Thymus (tissue), 11 donors: ENCODE measurements around the gene B4GALT3. TPM values are rescaled to one million over a fixed set of nuclear protein-coding genes. Genes with fewer than 3 reads are reported as not detected.

ENCODE experiments used
- DNase-seq, 9 donors: peaks; one replicate each; pipeline ENCODE4 v3.0.0-alpha.2; 2013; ENCODE audit warnings: low spot score in 9 of 9, low read depth in 6 of 9, missing footprints in 1 of 9
- H3K27ac ChIP-seq, 2 donors: one replicate each; pipeline ENCODE4 v1.5.1; 2013; ENCODE audit warnings: control low read depth in 1 of 2, low read depth in 1 of 2, low read length in 1 of 2, mild to moderate bottlenecking in 1 of 2, moderate library complexity in 1 of 2
- H3K27me3 ChIP-seq, 2 donors: one replicate each; pipeline ENCODE4 v1.5.1; 2013; ENCODE audit warnings: low read length in 1 of 2; ENCODE audit not compliant: control insufficient read depth in 2 of 2, insufficient read depth in 1 of 2
- H3K36me3 ChIP-seq, 2 donors: one replicate each; pipeline ENCODE4 v1.5.1; 2013; ENCODE audit warnings: low read length in 1 of 2, mild to moderate bottlenecking in 1 of 2, moderate library complexity in 1 of 2; ENCODE audit not compliant: control insufficient read depth in 2 of 2, insufficient read depth in 2 of 2
- H3K4me1 ChIP-seq, 2 donors: one replicate each; pipeline ENCODE4 v1.5.1; 2013; ENCODE audit warnings: low read length in 2 of 2; ENCODE audit not compliant: control insufficient read depth in 2 of 2, insufficient read depth in 2 of 2
- H3K4me3 ChIP-seq, 2 donors: one replicate each; pipeline ENCODE4 v1.5.1; 2013; ENCODE audit warnings: low read length in 2 of 2, control low read depth in 1 of 2, mild to moderate bottlenecking in 1 of 2
- H3K9me3 ChIP-seq, 2 donors: one replicate each; pipeline ENCODE4 v1.5.1; 2013; ENCODE audit warnings: low read length in 1 of 2, mild to moderate bottlenecking in 1 of 2; ENCODE audit not compliant: control insufficient read depth in 2 of 2, insufficient read depth in 1 of 2
- WGBS: extraction: QIAGEN DNeasy Blood & Tissue Kit; methylation state at CpG from one replicate; pipeline ENCODE4 v1.1.7; 2013; 5-methylcytosine and 5-hydroxymethylcytosine counted together
- polyA plus RNA-seq: library from polyadenylated mRNA; stranded (reverse); fragments of 200-250 nt; gene quantifications from one replicate; pipeline ENCODE4 v1.2.3, GENCODE V29; 2013
- total RNA-seq: library from RNA; stranded (reverse); fragments of 120-200 nt; gene quantifications from one replicate; pipeline ENCODE4 v1.2.4, GENCODE V29; 2013
- donor health status: healthy.

Gene B4GALT3
- total and polyA plus RNA-seq, 2 donors: 14.3 to 32.0 TPM

DNA sequence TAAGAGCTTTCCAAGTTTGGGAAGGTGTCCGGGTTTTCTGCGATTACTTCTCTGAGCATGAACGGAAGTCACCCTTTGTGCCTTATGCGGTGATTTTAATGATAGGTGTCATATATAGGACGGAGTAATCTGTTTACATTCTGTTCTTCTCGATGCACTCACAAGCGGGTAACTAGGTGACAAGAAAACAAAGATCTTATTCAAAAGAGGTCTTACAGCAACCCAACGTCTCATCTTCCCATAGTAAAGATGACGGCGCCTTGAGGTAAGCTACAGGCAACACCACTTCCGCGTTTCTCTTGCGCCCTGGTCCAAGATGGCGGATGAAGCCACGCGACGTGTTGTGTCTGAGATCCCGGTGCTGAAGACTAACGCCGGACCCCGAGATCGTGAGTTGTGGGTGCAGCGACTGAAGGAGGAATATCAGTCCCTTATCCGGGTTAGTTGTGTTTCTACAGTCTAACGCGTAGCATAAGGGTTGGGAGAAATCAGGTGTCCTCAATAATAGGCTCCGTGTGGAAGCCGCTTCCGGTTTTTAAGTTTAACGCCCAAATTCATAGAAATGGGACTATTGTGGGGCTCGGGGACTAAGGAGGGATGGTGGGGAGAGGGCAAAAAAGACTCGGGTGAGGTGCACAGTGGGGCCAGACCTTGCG is 23.5 kb downstream of the B4GALT3 start, which contains the start of gene UFC1:
TSS of gene UFC1 (plus strand) at position 297 of the 656 bp plus-strand sequence. CDS start at position 317, 20 bp downstream.
- under 1% methylated on average over 33 of the region's 33 CpGs for WGBS
- H3K27me3 ChIP-seq: no peaks in the 10 kb centered on the region
- H3K9me3 ChIP-seq: no peaks in the 10 kb centered on the region
- peak within 1 kb of the TSS; percentile 56 to 94 for H3K4me3 ChIP-seq
- DNase-seq: peak; percentile 79 to 95 (median 85)
- H3K4me1 ChIP-seq: peaks cover 6 to 20% of the 10 kb centered on the region in 2 donors
- peak within 1 kb of the TSS; percentile 88 to 99 for H3K27ac ChIP-seq
- H3K36me3 ChIP-seq: peaks cover 18 to 21% of the 10 kb centered on the region in 2 donors

- peak overlapping the region; percentile 56 to 94 for H3K4me3 ChIP-seq
- DNase-seq: no peak
- peaks cover 6 to 15% of the 10 kb centered on the region in 2 donors for H3K4me1 ChIP-seq
- H3K27ac ChIP-seq: peak overlapping the region in 1 of 2 donors; percentile 99
- H3K36me3 ChIP-seq: peaks cover 15% of the 10 kb centered on the region in 2 donors
- WGBS: 23% methylated on average over 9 of the region's 9 CpGs
- no peaks in the 10 kb centered on the region for H3K27me3 ChIP-seq
- no peaks in the 10 kb centered on the region for H3K9me3 ChIP-seq
Observed at GRCh38 chr1:161153176-161153575, 24.1 kb downstream of the B4GALT3 start.

DNA sequence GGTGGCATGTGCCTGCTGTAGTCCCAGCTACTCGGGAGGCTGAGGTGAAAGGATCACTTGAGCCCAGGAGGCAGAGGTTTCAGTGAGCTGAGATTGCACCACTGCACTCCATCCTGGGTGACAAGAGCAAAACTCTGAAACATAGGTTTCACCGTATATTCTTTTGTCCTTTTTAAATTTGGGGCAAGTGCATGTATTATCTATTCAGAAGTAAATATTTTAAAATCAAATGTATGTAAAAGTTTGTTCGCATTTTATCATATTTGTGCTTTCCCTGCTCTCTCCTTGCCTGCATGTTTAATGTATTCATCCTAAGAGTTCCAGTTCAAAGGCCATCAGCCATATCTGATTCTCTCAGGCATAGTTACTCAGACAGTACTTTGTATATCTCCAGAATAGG is 31.5 kb downstream of the B4GALT3 start:
- Histone ChIP-seq H3K27me3 (no peaks in the 10 kb centered on the region), H3K9me3 (no peaks in the 10 kb centered on the region), H3K27ac (no peak overlapping the region), H3K4me1 (no peaks in the 10 kb centered on the region), H3K36me3 (no peaks in the 10 kb centered on the region), H3K4me3 (no peak overlapping the region)
- WGBS: 96% methylated on average over 3 of the region's 3 CpGs
- no peak for DNase-seq

- 98% methylated on average over 29 of the region's 29 CpGs for WGBS
- DNase-seq: no peak
- no peak overlapping the region for H3K27ac ChIP-seq
- H3K9me3 ChIP-seq: no peaks in the 10 kb centered on the region
- peaks cover 0 to 3% of the 10 kb centered on the region in 2 donors for H3K36me3 ChIP-seq
- no peak overlapping the region for H3K4me3 ChIP-seq
- no peaks in the 10 kb centered on the region for H3K4me1 ChIP-seq
- H3K27me3 ChIP-seq: no peaks in the 10 kb centered on the region
Observed at GRCh38 chr1:161140755-161141400, 36.4 kb downstream of the B4GALT3 start.

- Histone ChIP-seq H3K36me3 (peaks cover 0 to 3% of the 10 kb centered on the region in 2 donors), H3K27ac (no peak overlapping the region), H3K4me1 (no peaks in the 10 kb centered on the region), H3K27me3 (no peaks in the 10 kb centered on the region), H3K4me3 (no peak overlapping the region), H3K9me3 (no peaks in the 10 kb centered on the region)
- WGBS: 91% methylated on average over 1 of the region's 1 CpG
- DNase-seq: peak in 2 of 9 donors; percentile 37 to 64
Observed at GRCh38 chr1:161139766-161140165, 37.5 kb downstream of the B4GALT3 start.

GRCh38 chr1:161138431-161138830 is 38.9 kb downstream of the B4GALT3 start:
- Histone ChIP-seq H3K36me3 (peaks cover 0 to 3% of the 10 kb centered on the region in 2 donors), H3K27me3 (no peaks in the 10 kb centered on the region), H3K4me3 (no peak overlapping the region), H3K4me1 (peaks cover 3 to 6% of the 10 kb centered on the region in 2 donors), H3K9me3 (no peaks in the 10 kb centered on the region), H3K27ac (no peak overlapping the region)
- DNase-seq: no peak
- 94% methylated on average over 1 of the region's 1 CpG for WGBS

DNA sequence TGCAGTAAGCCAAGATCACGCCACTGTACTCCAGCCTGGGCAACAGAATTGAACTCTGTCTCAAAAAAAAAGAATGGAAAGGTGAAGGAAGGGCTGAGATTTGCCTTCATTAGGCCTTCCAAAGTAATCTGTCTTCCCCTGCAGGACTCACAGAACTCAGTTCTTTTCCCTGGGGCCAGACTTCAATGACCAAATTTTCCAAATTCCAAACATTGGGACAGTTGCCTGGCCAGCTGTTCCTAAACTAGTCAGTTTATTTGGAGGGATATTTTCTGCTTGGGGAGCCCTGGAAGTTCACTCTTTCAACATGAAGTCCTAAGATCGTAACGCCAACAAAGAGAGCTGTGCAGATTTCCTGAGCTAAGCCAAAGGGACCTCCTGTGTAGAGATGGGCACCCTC is 39.4 kb downstream of the B4GALT3 start:
- Histone ChIP-seq H3K9me3 (no peaks in the 10 kb centered on the region), H3K27ac (no peak overlapping the region), H3K4me1 (peaks cover 6 to 8% of the 10 kb centered on the region in 2 donors), H3K27me3 (no peaks in the 10 kb centered on the region), H3K36me3 (peaks cover 0 to 3% of the 10 kb centered on the region in 2 donors), H3K4me3 (no peak overlapping the region)
- WGBS: 96% methylated on average over 3 of the region's 3 CpGs
- no peak for DNase-seq

DNA sequence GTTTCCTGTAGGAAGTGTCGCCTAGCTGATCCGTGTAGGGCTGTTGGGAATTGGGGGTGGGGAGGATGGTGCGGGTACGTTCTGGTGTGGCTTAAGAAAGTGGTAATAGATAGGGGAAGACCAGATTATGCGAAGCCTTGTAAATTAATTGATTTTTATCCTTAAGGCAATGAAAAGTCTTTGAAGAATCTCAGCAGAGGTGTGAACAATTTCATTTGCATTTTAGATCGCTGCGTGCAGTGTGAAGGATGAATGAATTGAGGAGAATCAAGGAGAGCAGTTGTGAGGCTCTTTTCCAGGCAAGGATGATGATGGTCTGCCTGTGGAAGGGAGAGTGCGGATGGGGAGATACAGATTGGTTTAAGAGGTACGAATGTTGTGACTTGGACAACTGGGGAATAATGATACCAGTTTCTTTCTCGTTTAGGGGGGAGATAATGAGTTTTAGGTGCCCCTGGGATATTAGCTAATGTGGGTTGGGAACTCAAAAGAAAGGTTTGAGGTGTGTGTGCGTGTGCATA is 44.0 kb downstream of the B4GALT3 start:
- no peak for DNase-seq
- Histone ChIP-seq H3K9me3 (no peaks in the 10 kb centered on the region), H3K27ac (peak overlapping the region; percentile 80 to 93), H3K4me1 (peaks cover 17 to 27% of the 10 kb centered on the region in 2 donors), H3K36me3 (peaks cover 0 to 26% of the 10 kb centered on the region in 2 donors), H3K27me3 (no peaks in the 10 kb centered on the region), H3K4me3 (peak overlapping the region; percentile 63 to 80)
- WGBS: 13% methylated on average over 11 of the region's 11 CpGs
